LNCaP clone FGC (cell line): ENCODE measurements around the gene C2CD4C.

Experiments used
- DNase-seq: peaks from one replicate; pipeline ENCODE4 v3.0.0-alpha.2; 2011; ENCODE audit warnings: low read depth
- H3K4me3 ChIP-seq: 2 replicates; pipeline ENCODE4 v1.5.1; 2011; ENCODE audit warnings: mild to moderate bottlenecking, low read depth, low read length, control low read depth
- TF ChIP-seq, protein P1 (sequence below): IDR thresholded peaks from 2 replicates; pipeline ENCODE4 v1.5.1; 2012; ENCODE audit warnings: mild to moderate bottlenecking; ENCODE audit not compliant: control insufficient read depth, insufficient read depth; ENCODE audit errors: extremely low read depth

The C2CD4C gene

DNA sequence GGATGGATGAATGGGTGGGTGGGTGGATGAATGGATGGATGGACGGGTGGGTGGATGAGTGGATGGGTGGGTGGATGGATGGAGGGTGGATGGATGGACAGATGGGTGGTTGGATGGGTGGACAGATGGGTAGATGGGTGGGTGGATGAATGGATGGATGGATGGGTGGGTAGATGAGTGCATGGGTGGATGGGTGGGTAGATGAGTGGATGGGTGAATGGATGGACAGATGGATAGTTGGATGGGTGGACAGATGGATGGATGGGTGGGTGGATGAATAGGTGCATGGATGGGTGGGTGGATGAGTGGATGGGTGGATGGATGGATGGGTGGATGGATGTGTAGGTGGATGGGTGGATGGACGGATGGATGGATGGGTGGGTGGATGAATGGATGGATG lies 34.1 kb upstream of the C2CD4C start:
- TF ChIP-seq, protein P1, sequence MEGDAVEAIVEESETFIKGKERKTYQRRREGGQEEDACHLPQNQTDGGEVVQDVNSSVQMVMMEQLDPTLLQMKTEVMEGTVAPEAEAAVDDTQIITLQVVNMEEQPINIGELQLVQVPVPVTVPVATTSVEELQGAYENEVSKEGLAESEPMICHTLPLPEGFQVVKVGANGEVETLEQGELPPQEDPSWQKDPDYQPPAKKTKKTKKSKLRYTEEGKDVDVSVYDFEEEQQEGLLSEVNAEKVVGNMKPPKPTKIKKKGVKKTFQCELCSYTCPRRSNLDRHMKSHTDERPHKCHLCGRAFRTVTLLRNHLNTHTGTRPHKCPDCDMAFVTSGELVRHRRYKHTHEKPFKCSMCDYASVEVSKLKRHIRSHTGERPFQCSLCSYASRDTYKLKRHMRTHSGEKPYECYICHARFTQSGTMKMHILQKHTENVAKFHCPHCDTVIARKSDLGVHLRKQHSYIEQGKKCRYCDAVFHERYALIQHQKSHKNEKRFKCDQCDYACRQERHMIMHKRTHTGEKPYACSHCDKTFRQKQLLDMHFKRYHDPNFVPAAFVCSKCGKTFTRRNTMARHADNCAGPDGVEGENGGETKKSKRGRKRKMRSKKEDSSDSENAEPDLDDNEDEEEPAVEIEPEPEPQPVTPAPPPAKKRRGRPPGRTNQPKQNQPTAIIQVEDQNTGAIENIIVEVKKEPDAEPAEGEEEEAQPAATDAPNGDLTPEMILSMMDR, result no peak
- no peak for DNase-seq
- H3K4me3 ChIP-seq, result no peak overlapping the region

DNA sequence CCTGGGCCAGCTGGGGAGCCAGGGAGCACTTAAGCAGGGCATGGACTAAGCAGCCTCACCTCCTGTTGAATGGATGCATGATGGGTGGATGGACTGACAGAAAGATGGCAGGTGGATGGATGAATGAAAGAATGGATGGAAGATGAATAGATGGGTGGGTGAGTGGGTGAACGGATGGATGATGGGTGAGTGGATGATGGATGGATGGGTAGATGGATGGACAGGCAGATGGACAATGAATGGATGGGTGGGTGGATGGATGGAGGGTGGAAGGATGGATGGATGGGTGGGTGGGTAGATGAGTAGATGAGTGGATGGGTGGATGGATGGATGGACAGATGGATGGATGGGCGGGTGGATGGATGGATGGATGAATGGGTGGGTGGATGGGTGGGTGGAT lies 33.1 kb upstream of the C2CD4C start:
- no peak overlapping the region for H3K4me3 ChIP-seq
- DNase-seq, result no peak
- TF ChIP-seq, protein P1, result no peak

DNA sequence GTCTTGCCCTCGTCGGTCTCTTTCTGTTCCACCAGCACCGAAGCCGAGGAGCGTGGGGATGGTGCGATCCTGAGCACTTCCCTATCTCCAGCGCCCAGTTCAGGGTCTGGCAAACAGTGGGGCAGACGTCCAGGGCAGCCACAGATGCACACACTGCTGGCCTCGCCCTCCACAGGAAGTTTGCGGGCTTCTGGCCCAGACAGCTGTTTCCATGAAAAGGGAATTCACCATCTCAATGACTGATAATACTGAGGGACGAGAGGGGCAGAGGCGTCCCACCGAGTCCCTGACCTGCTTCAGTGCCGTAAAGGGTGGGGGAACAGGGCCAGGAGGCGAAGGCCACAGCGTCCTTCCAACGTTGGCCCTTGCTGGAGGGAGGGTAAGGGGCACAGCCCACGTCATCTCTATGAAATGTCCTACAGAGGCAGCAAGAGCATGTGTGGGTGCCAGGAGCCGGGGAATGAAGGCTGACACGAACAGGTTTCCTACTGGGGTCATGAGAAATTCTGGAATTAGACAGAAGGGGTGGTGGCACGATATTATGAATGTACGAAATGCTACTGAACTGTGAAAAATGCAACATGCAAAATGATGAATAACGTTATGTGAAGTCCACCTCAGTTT lies 32.4 kb upstream of the C2CD4C start:
- no peak for DNase-seq
- TF ChIP-seq, protein P1, result no peak
- H3K4me3 ChIP-seq, result no peak overlapping the region

DNA sequence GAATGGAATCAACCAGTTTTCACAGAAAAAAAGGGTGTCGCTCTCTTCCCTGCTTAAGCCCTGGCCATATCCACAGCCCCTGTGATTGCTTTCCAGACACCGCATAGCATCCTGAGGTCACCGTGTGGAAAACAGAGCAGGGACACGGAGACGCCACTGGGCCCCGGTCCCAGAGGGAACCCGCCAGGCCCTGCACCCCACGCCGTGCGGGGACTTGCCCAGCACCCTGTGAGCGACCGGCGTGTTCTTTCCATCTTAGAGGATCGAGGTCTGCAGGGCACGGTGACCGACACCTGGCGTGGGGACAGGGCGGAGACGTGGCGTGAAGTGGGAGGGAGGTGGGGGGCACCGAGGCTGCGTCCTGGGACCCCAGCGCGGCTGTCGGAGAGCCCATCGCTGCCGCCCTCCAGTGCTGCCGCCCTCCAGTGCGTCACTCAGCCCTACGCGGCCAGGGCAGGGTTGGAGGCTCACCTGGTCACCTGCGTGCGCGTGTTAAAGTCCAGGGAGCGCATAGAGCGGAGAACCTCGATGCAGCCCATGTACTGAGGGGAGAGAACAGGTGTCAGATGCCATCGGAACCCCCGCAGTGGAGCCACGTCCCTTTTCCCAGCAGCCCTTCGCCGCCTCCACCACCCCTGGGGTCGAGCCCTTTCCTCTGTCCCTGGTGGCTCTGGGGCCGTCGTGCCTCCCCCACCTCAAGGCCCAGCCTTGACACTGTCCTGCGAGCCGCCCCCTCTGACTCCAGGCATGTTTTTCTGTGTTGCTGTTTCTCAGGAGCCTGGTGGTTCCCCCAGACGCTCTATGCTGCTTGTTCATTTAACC lies 31.7 kb upstream of the C2CD4C start:
- no peak overlapping the region for H3K4me3 ChIP-seq
- no peak for DNase-seq
- TF ChIP-seq, protein P1, result no peak

DNA sequence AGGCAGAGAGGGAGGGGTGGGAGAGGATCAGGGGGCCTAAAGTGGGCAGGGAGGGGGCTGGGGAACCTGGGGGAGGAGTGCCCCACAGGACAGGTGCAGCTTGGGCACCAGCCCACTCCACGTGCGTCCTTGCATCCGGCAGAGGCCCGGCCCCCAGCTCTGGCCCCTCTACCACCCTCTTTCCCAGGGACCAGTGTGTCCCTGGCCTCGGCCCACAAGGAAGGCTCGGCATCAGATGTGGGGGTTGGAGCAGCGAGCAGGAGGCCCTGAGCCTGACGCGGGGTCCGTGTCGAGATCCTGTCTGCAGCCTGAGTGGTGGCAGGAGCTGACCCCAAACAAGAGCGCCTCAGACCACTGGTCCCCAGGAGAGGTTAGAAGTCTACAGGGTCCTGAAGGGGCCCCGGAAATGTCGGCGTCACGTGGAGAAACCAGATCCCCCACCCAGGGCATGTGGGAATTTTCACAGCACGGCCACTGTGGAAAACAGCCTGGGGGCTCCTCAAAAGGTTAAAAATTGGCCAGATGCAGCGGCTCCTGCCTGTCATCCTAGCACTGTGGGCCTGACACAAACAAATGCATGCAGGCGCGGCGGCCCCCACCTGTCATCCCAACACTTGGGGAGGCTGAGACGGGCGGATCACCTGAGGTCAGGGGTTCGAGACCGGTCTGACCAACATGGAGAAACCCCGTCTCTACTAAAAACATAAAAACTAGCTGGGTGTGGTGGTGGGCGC lies 30.4 kb upstream of the C2CD4C start:
- DNase-seq, result no peak
- TF ChIP-seq, protein P1, result no peak
- no peak overlapping the region for H3K4me3 ChIP-seq

DNA sequence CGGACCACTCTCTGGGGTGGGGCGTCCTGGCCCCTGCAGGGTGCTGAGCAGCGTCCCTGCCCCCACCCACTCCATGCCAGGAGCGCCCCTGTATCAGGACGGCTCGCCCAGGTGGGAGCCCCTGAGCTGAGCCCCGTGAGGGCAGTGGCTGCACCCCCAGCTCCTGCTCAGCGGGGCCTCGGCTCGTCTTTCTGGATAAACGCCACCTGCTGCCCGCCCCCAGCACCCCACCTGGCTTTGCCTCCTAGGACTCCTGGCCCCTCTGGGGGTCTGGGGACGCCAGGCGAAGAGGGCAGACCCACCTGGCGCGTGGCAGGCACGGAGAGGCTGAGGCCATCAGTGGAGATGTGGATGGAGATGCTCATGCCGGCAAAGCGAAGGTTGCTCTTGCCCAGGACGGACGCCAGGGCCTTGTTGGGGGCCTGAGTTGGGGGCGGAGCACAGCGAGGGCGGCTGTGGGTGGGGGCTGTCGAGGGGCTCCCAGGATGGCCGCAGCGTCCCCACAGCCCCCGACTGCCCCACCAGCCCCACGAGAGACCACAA lies 29.5 kb upstream of the C2CD4C start:
- no peak overlapping the region for H3K4me3 ChIP-seq
- TF ChIP-seq, protein P1, result no peak
- no peak for DNase-seq
